H7 (cell line): ENCODE results near the gene AVP. TPM values are rescaled to one million over a fixed set of nuclear protein-coding genes. Genes with fewer than 3 reads are reported as not detected.
"Not testable (repeated sequence)": the region's sequence is repeated elsewhere in the genome, so short reads cannot be mapped to it uniquely, and the experiment has no call there.

ENCODE experiments used
- DNase-seq: peaks from one replicate; pipeline ENCODE4 v3.0.0; 2012
- H3K27me3 ChIP-seq: 2 replicates; pipeline ENCODE4 v1.6.0; 2011; ENCODE audit warnings: mild to moderate bottlenecking, low read length; ENCODE audit not compliant: control insufficient read depth, insufficient read depth
- H3K36me3 ChIP-seq: replicated peaks from 2 replicates; pipeline ENCODE4 v1.5.1; 2011; ENCODE audit warnings: low read length; ENCODE audit not compliant: control insufficient read depth, insufficient read depth
- H3K4me3 ChIP-seq: 2 replicates; pipeline ENCODE4 v1.5.1; 2011; ENCODE audit warnings: low read depth, mild to moderate bottlenecking, control low read depth, low read length, moderate library complexity; ENCODE audit not compliant: insufficient read depth
- total RNA-seq: library from RNA; depleted of rRNA; stranded (reverse); fragments of >200 nt; shearing (Covaris generic); gene quantifications from 2 replicates; pipeline ENCODE4 v1.2.3, GENCODE V29; 2014

The AVP gene
- total RNA-seq, 1 experiment from 2014 or later = not detected

- peaks cover 11% of the 10 kb centered on the region for H3K36me3 ChIP-seq
- H3K4me3 ChIP-seq = no peak overlapping the region
- no peak for DNase-seq
Measured at GRCh38 chr20:3119044-3119443, 34.5 kb upstream of the AVP start.

DNA sequence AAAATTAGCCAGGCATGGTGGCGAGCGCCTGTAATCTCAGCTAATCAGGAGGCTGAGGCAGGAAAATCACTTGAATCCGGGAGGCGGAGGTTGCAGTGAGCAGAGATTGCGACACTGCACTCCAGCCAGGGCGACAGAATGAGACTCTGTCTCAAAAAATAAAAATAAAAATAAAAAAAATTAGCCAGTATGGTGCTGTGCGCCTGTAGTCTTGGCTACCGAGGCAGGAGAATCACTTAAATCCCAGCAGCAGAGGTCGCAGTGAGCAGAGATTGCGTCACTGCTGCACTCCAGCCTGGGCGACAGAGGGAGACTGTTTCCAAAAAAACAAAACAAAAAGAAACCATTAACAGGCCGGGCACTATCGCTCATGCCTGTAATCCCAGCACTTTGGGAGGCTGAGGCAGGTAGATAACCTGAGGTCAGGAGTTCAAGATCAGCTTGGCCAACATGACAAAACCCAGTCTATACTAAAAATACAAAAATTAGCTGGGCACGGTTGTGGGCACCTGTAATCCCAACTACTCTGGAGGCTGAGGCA lies 33.4 kb upstream of the AVP start:
- DNase-seq = peak; percentile 64
- not testable (repeated sequence) for H3K4me3 ChIP-seq, H3K36me3 ChIP-seq, H3K27me3 ChIP-seq

More at GRCh38 chr20:3119044-3119443, 34.5 kb upstream of the AVP start:
- no peaks in the 10 kb centered on the region for H3K27me3 ChIP-seq

DNA sequence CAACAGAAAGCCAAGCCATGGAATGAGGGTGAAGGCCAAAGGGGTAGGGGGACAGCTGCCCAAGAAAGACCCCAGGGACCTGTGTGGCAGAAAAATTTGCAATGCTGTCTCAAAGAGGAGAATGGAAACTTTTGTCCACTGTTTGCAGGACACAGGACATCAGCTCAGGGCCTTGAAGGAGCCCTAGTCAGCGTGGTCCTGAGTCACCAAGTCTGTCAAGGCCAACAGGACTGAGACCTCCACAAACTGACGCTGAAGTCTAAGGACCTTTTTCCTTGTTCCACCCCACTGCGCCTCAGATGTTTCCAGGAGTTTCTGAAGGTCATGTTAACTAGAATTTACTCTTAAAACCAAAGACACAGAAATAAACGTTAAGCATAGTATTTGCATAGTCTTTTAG lies 31.8 kb upstream of the AVP start:
- no peak overlapping the region for H3K4me3 ChIP-seq

DNA sequence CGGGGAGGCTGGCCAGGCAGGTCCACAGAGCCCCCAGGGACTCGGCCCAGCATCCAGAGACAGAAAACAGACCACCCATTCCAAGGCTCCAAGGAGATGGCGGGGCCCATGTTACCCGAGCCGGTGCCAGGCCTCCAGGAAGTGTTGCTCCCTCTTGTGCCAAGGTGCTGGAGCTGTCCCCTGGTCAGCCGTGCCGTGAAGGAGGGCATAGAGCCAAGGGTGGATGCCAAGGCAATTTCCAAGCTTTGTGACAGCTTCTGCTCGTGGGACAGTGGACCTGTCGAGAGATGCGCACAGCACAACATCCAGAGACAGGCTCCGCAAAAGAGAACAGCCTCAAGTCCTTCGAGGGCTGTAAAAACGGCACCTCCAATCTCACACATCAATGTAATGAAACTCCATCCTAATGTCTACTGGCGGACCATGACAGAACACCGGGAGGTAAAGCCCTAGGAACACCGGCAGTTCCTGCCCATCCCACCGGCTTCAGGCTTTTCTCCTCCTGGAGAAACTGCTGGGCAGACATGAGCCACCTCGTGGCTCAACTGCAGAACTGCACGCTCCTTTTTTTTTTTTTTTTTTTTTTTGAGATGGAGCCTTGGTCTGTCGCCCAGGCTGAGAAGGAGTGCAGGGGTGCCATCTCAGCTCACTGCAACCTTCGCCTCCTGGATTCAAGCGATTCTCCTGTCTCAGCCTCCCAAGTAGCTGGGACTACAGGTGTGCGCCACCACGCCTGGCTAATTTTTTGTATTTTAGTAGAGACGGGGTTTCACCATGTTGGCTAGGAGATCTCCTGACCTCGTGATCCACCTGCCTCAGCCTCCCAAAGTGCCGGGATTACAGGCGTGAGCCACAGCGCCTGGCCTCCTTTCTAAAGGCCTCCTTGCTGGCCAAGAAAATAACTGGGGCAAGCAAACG lies 30.9 kb upstream of the AVP start:
- no peaks in the 10 kb centered on the region for H3K36me3 ChIP-seq
- H3K4me3 ChIP-seq = no peak overlapping the region
- H3K27me3 ChIP-seq = no peaks in the 10 kb centered on the region
- peak; percentile 93 for DNase-seq

More for the DNA sequence above, 31.8 kb upstream of the AVP start:
- no peak for DNase-seq
- H3K27me3 ChIP-seq = no peaks in the 10 kb centered on the region
- H3K36me3 ChIP-seq = no peaks in the 10 kb centered on the region

DNA sequence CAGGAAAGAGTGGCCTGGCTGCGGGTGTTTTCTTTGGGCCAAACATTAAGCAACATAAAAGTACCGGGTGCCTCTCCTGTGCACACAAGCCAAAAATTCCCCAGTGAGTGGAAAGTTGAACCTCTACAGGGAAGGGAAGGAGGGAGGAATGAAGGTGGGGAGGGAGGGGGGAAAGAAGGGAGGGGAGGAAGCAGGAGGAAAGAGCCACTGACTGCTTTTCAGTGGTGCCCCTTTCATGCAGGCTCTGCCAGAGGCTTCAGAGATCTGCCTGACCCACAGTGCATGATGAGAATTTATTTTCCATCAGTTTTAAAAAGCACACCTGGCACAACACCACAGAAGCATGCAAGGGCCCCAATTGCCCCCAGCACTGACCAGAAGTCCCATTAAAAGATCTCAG lies 27.5 kb upstream of the AVP start:
- DNase-seq = no peak
- H3K27me3 ChIP-seq = no peaks in the 10 kb centered on the region
- H3K4me3 ChIP-seq = no peak overlapping the region
- H3K36me3 ChIP-seq = no peaks in the 10 kb centered on the region

DNA sequence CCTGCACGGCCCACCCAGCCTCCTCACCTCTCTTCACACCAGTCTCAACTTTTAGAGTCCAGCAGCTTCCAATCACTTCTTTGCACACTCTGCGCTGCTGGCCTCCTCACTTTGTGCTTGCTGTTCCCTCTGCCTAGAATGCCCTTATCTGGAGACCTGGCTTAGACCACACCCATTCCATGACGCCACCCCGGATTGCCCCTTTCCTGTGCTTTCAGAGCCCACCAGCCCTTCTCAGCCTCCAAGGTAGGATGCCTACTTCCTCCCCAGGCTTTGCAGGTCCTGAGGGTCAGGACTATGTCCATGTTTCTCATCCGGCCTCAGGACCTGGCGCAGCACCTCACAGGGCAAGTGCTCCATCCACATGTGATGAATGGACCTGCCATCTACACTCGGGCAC lies 27.0 kb upstream of the AVP start:
- Histone ChIP-seq H3K4me3 (no peak overlapping the region), H3K36me3 (no peaks in the 10 kb centered on the region)

DNA sequence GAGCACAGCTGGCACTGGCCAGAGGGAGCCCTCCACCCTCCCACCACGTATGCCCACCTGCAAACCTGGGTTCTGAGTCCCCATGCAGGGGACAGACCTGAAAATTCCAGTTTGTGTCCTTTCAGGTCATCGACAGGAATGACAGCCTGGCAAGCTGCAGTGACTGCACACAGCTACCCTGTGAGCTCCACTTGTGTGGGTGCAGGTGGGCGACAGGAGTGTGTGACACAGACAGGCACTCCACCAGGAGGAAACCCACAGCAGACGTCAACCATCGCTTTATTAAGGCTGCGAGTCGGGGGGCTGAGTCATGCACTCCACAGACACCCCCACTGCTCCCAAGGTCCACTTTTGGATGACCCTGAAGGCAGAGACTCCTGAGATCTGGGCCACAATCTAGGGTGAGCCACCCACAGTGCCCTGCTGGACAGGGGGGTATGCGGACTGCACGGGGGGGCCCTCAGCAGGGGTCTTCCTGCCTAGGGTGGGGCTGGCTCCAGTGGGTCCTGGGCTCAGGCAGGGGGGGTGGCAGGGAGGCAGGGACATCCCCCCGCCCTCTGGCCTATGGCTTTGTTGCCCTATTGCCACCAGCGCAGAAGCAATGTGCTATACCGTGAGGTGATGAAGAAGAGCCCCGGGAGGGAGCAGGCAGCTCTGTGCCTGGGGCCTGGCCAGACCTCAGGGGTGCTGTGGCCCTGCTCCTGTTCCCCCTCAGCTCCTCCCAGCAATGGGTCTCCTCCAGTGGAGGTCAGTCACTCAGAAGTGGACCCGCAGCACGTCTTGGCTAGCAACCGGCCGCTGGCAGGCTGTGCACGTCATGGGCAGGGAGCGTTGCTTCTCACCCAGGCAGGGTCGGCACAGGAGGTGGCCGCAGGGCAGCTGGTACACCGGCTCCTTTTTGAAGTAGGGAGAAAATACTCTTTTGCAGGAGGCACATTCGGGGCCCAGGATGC lies 25.1 kb upstream of the AVP start:
- DNase-seq = peak; percentile 28
- no peaks in the 10 kb centered on the region for H3K36me3 ChIP-seq
- H3K27me3 ChIP-seq = no peaks in the 10 kb centered on the region
- H3K4me3 ChIP-seq = no peak overlapping the region

More for the DNA sequence above, 27.0 kb upstream of the AVP start:
- DNase-seq = peak; percentile 15
- no peaks in the 10 kb centered on the region for H3K27me3 ChIP-seq

DNA sequence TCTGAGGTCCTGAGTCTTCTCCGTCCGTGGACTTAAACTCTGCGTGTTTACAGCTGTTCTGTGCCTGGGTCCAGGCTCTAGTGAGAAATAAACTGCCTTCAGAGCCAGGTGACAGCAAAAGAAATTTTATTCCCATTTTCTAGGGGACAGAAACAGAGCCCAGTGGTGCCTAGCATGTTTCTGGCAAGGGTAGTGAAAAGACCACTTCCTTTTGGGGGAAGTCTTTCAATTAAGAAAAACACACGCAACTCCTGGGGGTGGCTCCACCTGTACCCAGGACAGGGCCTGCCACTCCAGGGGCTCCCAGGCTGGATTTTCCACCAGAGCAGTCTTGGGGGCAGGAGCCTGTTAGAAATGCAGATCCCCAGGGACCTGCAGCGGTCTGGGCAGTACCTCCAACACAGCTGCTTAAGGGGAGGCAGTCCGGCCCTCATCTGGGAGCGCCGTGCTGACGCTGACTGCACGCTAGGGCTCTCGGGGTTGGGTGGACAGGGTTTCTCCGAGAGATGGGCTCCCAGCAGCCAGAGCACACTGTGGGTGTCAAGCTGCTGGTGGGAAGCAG lies 23.0 kb upstream of the AVP start:
- no peaks in the 10 kb centered on the region for H3K27me3 ChIP-seq
- H3K4me3 ChIP-seq = no peak overlapping the region
- no peaks in the 10 kb centered on the region for H3K36me3 ChIP-seq
- DNase-seq = no peak

- Histone ChIP-seq H3K27me3 (no peaks in the 10 kb centered on the region), H3K36me3 (no peaks in the 10 kb centered on the region), H3K4me3 (no peak overlapping the region)
- DNase-seq = peak; percentile 76
Measured at GRCh38 chr20:3106658-3107463, 22.3 kb upstream of the AVP start.

GRCh38 chr20:3106185-3106584 lies 21.7 kb upstream of the AVP start:
- H3K4me3 ChIP-seq = no peak overlapping the region
- no peak for DNase-seq
- no peaks in the 10 kb centered on the region for H3K27me3 ChIP-seq
- no peaks in the 10 kb centered on the region for H3K36me3 ChIP-seq

DNA sequence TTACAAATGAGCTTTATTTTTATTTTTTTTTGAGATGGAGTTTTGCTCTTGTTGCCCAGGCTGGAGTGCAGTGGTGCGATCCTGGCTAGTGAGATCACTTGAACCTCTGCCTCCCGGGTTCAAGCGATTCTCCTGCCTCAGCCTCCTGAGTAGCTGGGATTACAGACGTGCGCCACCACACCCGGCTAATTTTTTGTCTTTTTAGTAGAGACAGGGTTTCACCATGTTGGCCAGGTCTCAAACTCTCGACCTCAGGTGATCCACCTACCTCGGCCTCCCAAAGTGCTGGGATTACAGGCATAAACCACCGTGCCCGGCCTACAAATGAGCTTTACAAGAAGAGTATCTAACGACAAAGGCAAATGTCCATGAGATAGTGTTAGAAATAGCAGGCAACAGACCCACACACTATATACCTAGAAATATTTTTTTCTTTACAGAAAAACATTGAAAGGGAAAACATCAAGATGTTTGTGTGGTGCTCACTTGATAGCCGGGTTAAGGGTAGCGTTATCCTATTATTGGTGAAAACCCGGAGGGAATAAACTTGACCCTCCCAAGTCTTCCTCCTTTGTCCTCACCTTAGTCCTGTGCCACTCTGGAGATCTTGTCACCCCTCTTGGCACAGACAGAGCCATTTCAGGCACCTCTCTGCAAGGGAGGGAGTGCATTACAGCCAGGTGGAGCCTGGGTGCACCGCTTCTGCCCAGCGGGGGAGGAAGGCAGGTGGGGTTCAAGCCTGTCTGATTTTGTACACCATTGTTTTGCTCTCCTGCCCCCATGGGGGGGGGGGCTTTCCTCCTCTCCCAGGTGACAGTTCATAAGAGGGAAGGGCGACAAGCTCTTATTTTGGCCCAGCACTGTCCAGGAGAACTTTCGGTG lies 21.0 kb upstream of the AVP start:
- DNase-seq = no peak
- H3K36me3 ChIP-seq = no peaks in the 10 kb centered on the region
- H3K4me3 ChIP-seq = no peak overlapping the region
- H3K27me3 ChIP-seq = no peaks in the 10 kb centered on the region

GRCh38 chr20:3103369-3104032 lies 19.0 kb upstream of the AVP start:
- Histone ChIP-seq H3K4me3 (no peak overlapping the region), H3K27me3 (no peaks in the 10 kb centered on the region), H3K36me3 (no peaks in the 10 kb centered on the region)
- DNase-seq = no peak
